Measurements from ENCODE around the gene EVPLL.

Gene EVPLL

DNA sequence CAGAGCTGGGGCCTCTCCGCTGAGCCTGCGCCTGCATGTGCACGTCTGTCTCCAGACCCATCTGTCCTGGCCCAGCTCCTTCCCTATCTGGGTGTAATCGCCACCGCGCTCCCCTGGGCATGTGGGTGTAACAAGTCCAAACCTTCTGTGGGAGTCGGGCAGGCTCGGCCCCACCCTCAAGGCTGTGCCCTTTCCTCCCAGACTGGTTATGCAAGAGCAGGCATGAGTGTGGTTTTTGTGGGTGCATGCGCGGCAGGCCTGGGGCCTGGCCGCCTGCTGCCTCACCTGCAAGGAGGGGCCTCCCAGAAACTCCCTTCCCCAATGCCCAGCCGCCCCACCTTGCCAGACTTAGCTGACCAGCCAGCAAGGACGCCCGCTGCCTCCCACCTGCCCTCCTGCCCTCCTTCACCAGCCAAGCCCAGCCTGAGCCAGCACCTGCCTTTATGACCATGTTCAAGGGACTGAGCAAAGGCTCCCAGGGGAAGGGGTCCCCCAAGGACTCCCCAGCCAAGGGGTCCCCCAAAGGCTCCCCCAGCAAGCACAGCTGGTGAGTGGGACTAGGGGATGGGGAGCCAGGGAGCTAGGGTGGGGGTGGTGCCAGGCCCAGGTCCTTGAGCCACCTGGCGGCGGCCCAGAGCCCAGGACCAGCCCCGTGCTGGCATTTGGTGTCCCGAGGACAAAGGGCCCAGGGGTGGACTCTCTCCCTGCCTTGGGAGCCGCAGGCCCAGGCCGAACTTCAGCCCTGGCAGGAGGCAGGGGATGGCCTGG is at the start of gene EVPLL:
EVPLL (plus strand) TSS at position 342 of the 768 bp plus-strand sequence. CDS start 3,160 bp downstream, outside the sequence.
- TF ChIP-seq, protein P1, sequence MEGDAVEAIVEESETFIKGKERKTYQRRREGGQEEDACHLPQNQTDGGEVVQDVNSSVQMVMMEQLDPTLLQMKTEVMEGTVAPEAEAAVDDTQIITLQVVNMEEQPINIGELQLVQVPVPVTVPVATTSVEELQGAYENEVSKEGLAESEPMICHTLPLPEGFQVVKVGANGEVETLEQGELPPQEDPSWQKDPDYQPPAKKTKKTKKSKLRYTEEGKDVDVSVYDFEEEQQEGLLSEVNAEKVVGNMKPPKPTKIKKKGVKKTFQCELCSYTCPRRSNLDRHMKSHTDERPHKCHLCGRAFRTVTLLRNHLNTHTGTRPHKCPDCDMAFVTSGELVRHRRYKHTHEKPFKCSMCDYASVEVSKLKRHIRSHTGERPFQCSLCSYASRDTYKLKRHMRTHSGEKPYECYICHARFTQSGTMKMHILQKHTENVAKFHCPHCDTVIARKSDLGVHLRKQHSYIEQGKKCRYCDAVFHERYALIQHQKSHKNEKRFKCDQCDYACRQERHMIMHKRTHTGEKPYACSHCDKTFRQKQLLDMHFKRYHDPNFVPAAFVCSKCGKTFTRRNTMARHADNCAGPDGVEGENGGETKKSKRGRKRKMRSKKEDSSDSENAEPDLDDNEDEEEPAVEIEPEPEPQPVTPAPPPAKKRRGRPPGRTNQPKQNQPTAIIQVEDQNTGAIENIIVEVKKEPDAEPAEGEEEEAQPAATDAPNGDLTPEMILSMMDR (IDR thresholded peaks at IDR 0.05), result no peak

DNA sequence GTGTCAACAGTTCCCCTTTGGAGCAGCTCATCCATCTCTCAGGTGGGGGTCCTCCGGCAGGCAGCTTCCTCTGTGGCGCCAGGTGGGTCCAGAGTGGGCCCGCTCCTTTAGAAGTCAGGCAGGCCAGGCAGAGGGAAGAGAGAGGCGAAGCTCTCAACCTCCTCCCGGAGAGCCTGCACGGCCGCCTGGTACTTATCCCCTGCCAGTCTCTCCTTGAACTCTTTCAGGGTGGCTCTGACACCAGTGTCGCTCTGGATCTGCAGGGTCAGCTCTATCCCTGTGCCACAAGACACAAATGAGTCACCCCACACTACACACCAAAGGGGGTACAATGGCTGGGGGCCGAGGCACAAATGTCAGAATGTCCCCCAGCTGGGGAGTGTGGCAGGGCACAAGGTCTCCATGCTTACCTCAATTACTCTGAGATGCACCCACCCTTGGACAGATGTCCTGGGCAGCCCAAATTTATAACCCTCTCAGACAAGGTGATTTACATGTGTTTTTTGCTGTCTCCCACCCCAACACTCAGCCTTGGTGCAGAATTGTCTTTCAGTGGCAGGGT is 48.9 kb upstream of the EVPLL start:
- TF ChIP-seq, protein P1 (IDR thresholded peaks at IDR 0.05), result no peak

DNA sequence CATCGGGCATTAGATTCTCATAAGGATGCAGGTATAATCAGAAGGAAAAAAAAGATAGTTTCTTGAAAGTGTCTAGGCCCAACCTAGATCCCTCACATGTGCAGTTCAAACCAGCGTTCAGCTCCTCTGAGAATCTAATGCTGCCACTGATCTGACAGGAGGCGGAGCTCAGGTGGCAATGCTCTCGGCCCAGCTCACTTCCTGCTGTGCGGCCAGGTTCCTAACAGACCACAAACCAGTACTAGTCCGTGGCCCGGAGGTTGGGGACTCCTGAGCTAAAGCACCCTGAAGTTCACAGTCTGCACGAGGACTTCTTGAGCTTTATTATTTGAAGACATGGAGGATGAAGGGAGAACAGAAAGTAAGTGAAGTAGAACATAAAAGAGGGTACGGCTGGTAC is 45.7 kb upstream of the EVPLL start:
- TF ChIP-seq, protein P1 (IDR thresholded peaks at IDR 0.05), result no peak

DNA sequence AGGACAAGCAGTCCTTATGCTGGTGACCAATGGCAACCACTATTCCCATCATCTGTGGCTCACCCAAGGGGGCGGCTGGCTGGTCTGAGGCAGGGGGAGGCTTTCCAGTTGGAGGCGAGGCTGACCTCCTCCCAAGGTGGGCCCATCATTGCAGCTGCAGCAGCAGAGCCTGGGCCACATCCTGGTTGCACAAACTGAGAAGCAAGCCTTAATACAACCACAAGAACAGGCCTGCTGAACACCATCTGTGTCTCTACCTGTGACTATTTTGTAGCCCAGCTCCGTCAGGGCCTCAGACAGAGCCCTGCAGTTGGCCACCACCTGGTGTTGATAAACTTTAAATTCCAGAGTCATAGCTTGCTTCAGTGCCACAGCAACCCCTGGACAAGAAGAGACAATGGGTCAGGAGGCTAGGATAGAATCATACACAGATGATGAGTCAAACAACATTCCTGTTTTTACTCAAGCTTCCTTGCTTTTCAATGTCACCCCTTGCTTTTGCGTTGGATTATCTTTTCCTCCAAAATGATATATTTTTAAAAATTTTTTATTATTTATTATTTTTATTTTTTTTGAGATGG is 44.6 kb upstream of the EVPLL start:
- TF ChIP-seq, protein P1 (IDR thresholded peaks at IDR 0.05), result no peak

DNA sequence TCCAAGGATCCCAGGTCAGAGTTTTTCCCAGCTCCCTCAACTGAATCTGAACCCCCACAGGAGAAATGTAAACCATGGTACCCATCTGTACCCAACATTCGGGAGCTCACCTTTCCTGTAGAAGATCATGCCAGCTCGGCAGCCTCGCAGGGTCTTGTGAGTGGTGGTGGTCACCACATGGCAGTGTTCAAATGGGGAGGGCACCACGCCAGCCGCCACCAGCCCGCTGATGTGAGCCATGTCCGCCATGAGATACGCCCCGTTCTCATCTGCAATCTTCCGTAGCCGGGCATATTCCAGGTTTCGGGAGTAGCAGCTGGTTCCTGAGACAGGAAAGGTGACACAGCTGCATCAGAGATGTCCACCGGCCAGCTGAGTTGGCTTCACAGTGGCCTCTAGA is 37.6 kb upstream of the EVPLL start:
- TF ChIP-seq, protein P1 (IDR thresholded peaks at IDR 0.05), result no peak

DNA sequence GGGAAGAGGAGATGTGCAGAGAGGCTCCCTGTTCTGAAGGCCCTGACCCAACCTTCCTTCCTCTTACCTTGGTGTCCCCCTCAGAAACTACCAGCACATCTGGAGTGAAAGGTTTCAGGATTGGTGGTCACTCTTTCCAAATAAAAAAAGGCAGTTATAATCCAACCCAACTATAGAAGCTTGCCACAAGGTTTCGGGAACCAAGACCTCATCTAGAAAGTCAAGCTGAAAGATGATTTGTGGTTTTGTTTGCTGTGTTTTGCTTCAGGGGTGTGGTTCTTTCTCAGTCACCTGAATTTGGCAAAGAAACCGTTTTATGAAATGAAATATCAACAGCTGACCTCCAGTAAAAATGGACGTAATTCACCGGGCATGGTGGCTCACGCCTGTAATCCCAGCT is 33.6 kb upstream of the EVPLL start:
- TF ChIP-seq, protein P1 (IDR thresholded peaks at IDR 0.05), result no peak

DNA sequence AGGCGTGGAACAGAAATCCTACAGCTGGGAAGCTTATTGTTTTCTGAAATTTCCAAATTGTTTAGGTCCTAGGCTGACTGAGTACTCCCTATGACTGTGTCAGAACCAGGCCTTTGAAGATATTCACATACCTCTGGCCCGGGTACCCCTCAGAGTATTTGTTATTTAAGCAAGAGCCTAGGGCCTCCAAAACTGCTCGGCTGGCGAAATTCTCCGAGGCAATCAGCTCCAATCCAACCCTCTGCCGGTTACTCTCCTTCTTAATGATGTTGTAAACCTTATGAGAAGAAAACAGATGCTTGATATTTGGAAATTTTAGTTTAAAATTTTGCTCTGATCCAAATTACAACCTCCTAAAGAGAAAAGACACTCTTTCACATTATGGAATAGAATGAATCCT is 24.0 kb upstream of the EVPLL start:
- TF ChIP-seq, protein P1 (IDR thresholded peaks at IDR 0.05), result no peak
